Epithelial cell of proximal tubule (primary cell): ENCODE results near the gene TMPRSS2. TPM values are rescaled to one million over a fixed set of nuclear protein-coding genes. Genes with fewer than 3 reads are reported as not detected.

ENCODE experiments used
- DNase-seq: peaks from one replicate; pipeline ENCODE4 v3.0.0-alpha.2; 2011; ENCODE audit warnings: low read depth
- H3K4me3 ChIP-seq: 2 replicates; pipeline ENCODE4 v1.5.1; 2011; ENCODE audit warnings: low read depth, mild to moderate bottlenecking, low read length
- total RNA-seq: library from RNA; depleted of rRNA; stranded (reverse); fragments of >200 nt; gene quantifications from 2 replicates; pipeline ENCODE4 v1.2.3, GENCODE V29; 2015
- TF ChIP-seq, protein P1 (sequence below): conservative IDR thresholded peaks from 2 replicates; pipeline ENCODE4 v1.5.1; 2012; ENCODE audit warnings: low read depth, mild to moderate bottlenecking, low read length

Gene TMPRSS2
- 1.8 and 9.1 TPM in 2 replicates for total RNA-seq

DNA sequence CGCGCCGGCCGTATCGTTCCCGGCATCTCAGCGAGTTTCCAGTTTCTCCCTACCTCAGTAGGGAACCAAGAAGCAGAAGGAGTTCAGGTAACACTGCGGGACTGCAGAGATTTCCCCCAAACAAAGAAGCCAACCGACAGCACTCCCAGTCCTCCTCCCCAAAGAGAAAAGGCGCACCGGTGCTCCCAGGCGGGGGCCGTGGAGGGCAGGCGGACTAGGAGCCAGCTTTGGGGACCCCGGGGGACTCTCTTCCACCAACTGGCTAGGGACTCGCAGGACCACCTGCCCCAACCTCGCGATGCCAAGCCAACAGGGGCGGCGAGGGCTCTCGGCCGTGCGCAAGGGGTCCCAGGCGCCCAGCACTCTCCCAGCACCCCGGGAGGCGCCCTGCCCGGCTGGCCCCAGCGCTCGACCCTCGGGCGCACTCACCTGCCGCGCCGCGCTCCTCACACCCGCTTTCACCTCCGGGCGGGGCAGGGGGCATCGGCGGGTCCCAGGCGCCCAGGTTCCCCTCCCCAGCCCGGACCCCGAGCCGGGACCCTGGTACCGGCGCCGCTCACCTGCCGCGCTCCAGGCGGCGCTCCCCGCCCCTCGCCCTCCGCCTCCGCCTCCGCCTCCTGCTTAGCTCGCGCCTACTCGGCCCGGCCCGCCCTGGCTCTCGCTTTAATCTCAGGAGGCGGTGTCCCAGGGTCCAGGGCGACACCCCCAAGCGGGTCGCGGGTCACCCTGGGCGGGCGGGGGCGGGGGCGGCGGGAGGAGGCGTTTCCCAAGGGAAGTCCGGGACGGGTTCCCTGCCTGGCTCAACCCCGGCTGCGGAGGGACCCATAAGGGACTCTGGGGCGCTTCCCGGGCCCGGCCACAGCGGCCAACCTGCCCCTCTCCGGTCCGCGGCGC lies at the start of gene TMPRSS2:
Gene TMPRSS2, minus strand, starts transcription at position 638 of the 894 bp plus-strand sequence. CDS start 10,025 bp downstream, outside the sequence.
- H3K4me3 ChIP-seq = peak within 1 kb of the TSS; percentile 31
- DNase-seq = no peak
- TF ChIP-seq, protein P1, sequence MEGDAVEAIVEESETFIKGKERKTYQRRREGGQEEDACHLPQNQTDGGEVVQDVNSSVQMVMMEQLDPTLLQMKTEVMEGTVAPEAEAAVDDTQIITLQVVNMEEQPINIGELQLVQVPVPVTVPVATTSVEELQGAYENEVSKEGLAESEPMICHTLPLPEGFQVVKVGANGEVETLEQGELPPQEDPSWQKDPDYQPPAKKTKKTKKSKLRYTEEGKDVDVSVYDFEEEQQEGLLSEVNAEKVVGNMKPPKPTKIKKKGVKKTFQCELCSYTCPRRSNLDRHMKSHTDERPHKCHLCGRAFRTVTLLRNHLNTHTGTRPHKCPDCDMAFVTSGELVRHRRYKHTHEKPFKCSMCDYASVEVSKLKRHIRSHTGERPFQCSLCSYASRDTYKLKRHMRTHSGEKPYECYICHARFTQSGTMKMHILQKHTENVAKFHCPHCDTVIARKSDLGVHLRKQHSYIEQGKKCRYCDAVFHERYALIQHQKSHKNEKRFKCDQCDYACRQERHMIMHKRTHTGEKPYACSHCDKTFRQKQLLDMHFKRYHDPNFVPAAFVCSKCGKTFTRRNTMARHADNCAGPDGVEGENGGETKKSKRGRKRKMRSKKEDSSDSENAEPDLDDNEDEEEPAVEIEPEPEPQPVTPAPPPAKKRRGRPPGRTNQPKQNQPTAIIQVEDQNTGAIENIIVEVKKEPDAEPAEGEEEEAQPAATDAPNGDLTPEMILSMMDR = no peak

DNA sequence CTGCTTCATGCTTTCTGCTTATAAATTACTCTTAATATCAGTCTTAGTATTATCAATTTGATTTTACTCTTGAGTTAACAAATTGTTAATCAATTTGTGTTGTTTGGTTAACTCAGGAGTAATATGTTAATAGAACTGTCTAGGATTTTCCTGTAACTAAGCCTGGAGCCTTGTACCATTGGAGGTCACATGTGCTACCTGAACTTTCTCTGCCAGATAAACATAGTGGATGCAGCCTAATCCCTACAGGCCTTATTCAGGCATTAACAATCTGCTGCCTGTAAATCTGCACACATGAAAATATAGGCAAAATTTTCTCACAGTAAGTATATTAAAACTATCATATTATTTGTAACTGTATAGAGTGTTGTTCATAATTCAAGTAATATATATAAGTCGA lies 47.1 kb upstream of the TMPRSS2 start:
- TF ChIP-seq, protein P1 = no peak
- no peak for DNase-seq
- H3K4me3 ChIP-seq = no peak overlapping the region

DNA sequence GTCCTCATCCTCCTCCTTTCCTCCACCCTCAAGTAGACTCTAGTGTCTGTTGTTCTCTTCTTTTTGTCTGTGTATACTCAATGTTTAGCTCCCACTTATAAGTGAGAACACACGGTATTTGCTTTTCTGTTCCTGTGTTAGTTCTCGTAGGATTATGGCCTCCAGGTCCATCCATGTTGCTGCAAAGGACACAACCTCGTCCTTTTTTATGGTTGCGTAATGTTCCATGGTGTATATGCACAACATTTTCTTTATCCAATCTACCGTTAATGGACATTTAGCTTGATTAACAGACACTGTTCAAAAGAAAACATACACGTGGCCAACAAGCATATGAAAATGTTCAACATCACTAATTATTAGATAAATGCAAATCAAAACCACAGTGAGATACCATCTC lies 44.3 kb upstream of the TMPRSS2 start:
- TF ChIP-seq, protein P1 = no peak
- DNase-seq = no peak
- H3K4me3 ChIP-seq = no peak overlapping the region

DNA sequence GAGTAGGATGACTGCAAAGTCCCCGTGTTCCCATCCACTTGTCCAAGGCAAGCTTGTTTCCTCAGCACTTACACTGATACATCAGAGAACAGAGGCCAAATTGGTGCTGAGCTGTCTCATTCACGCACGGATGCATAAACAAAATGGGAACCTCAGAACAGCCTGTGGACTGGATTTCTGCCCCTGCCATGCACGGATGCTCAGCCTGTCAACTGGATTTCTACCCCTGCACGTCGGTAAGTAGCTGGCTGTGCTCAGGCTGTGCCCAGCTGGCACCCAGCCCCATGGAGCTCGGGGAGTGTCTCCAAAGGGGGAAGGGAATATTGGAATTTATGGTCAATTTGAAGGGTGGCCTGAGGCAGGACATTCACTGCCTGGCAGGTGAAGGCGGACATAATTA lies 40.8 kb upstream of the TMPRSS2 start:
- TF ChIP-seq, protein P1 = no peak
- no peak for DNase-seq

DNA sequence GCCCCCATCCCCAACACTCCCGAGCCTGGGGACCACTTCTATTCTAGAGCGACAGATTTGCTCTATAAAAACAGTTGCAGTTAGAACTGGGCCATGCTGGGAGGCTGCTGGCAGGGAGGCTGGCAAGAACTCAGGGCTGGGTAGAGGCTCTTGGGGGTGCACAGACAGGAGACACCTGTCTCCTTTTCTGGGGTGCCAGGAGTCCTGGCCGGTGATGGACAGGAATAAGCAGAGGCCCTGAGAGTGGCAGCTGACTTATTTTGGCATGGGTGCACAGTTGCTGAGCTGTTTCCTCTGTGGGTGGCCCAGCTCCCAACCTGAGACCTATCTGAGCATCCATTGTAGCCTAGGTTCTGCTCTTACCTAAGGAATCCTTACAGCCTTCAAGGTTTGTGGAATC lies 39.2 kb upstream of the TMPRSS2 start:
- H3K4me3 ChIP-seq = no peak overlapping the region
- no peak for DNase-seq

More for the DNA sequence above, 40.8 kb upstream of the TMPRSS2 start:
- H3K4me3 ChIP-seq = no peak overlapping the region

DNA sequence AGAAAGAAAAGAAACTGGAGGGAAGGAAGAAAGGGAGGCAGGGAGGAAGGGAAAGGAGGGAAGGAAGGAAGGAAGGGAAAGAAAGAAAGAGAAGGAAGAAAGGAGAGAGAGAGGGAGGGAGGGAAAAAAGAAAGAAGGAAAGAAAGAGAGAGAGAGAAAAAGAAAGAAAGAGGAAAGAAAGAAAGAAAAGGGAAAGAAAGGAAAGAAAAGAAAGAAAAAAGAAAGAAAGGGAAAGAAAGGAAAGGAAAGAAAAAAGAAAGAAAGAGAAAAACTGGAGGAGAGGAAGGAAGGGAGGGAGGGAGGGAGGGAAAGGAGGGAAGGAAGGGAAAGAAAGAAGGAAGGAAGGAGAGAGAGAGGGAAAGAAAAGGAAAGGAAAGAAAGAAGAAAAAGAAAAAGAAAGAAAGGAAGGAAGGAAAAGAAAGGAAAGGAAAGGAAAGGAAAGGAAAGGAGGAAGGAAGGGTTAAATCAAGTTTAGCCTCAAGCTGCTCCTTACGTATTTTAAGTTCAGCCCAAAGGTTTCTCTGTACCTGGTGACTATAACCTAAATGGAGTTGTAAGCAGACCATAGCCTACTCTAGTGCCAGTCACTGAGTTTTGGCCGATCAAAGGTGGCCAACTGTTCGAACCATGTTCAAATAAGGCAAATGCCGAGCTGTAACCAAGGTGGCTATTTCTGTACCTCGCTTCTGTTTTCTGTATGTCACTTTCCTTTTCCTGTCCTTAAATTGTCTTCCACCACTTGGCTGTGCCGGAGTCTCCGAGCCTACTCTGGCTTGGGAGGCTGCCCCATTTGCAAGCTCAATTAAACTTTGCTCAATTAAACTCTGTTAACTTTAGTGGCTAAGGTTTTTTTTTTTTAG lies 37.8 kb upstream of the TMPRSS2 start:
- TF ChIP-seq, protein P1 = no peak
- DNase-seq = no peak
- H3K4me3 ChIP-seq = no peak overlapping the region

More for the DNA sequence above, 39.2 kb upstream of the TMPRSS2 start:
- TF ChIP-seq, protein P1 = no peak
